SK-N-SH treated with all-trans-retinoic acid at 6 μM for 48 hours (cell line): Measurements from ENCODE around the gene C12orf42.

Experiments used
- ATAC-seq: fragments of 200-7000 bp; cut with Tn5 transposase; 3 replicates; pipeline ENCODE4 v1.9.1; 2020; ENCODE audit warnings: mild to moderate bottlenecking, moderate library complexity
- ARNTL ChIP-seq: fragments of 450-650 bp; formaldehyde crosslinking; IDR thresholded peaks from 2 replicates; pipeline ENCODE4 v1.5.0; 2020; ENCODE audit warnings: low read depth, mild to moderate bottlenecking, moderate library complexity, borderline replicate concordance
- BACH2 ChIP-seq: fragments of 250-450 bp; sonication (Bioruptor Pico); IDR thresholded peaks from 2 replicates; pipeline ENCODE4 v1.9.0; 2021; ENCODE audit warnings: mild to moderate bottlenecking, borderline replicate concordance
- CREB5 ChIP-seq: fragments of 250-450 bp; sonication (Bioruptor Pico); IDR thresholded peaks from 2 replicates; pipeline ENCODE4 v1.5.1; 2020; ENCODE audit warnings: low read depth, mild to moderate bottlenecking, moderate library complexity
- CSDC2 ChIP-seq: fragments of 250-450 bp; sonication (Bioruptor Pico); IDR thresholded peaks from 2 replicates; pipeline ENCODE4 v1.5.0; 2020; ENCODE audit warnings: mild to moderate bottlenecking, moderate library complexity
- CSRNP3 ChIP-seq: fragments of 250-450 bp; sonication (Bioruptor Pico); IDR thresholded peaks from 2 replicates; pipeline ENCODE4 v1.5.1; 2021; ENCODE audit warnings: mild to moderate bottlenecking, moderate library complexity
- ESRRG ChIP-seq: fragments of 250-450 bp; sonication (Bioruptor Pico); IDR thresholded peaks from 2 replicates; pipeline ENCODE4 v1.6.1; 2021; ENCODE audit warnings: mild to moderate bottlenecking
- GLIS3 ChIP-seq: fragments of 250-450 bp; sonication (Bioruptor Pico); IDR thresholded peaks from 2 replicates; pipeline ENCODE4 v1.5.0; 2020; ENCODE audit warnings: mild to moderate bottlenecking, moderate library complexity
- ISL1 ChIP-seq: fragments of 250-450 bp; sonication (Bioruptor Pico); IDR thresholded peaks from 2 replicates; pipeline ENCODE4 v2.1.2; 2022; ENCODE audit warnings: mild to moderate bottlenecking, moderate library complexity
- OSR1 ChIP-seq: fragments of 250-450 bp; sonication (Bioruptor Pico); IDR thresholded peaks from 2 replicates; pipeline ENCODE4 v1.8.0; 2022; ENCODE audit warnings: moderate library complexity, mild to moderate bottlenecking, inconsistent platforms
- PATZ1 ChIP-seq: fragments of 250-450 bp; sonication (Bioruptor Pico); IDR thresholded peaks from 2 replicates; pipeline ENCODE4 v1.8.0; 2020; ENCODE audit warnings: mild to moderate bottlenecking, moderate library complexity, borderline replicate concordance
- POU6F1 ChIP-seq: fragments of 250-450 bp; sonication (Bioruptor Pico); IDR thresholded peaks from 2 replicates; pipeline ENCODE4 v1.8.0; 2021; ENCODE audit warnings: low read depth, mild to moderate bottlenecking, moderate library complexity, borderline replicate concordance
- PPARA ChIP-seq: fragments of 250-450 bp; sonication (Bioruptor Pico); IDR thresholded peaks from 2 replicates; pipeline ENCODE4 v1.5.0; 2020; ENCODE audit warnings: mild to moderate bottlenecking, borderline replicate concordance
- RARB ChIP-seq: fragments of 250-450 bp; sonication (Bioruptor Pico); IDR thresholded peaks from 2 replicates; pipeline ENCODE4 v1.8.0; 2021; ENCODE audit warnings: mild to moderate bottlenecking, moderate library complexity
- SNAI2 ChIP-seq: fragments of 250-450 bp; sonication (Bioruptor Pico); IDR thresholded peaks from 2 replicates; pipeline ENCODE4 v1.5.0; 2020; ENCODE audit warnings: mild to moderate bottlenecking, moderate library complexity
- TCF4 ChIP-seq: fragments of 250-450 bp; sonication (Bioruptor Pico); IDR thresholded peaks from 2 replicates; pipeline ENCODE4 v1.8.0; 2021; ENCODE audit warnings: mild to moderate bottlenecking, moderate library complexity, borderline replicate concordance
- TOX ChIP-seq: fragments of 250-450 bp; sonication (Bioruptor Pico); IDR thresholded peaks from 2 replicates; pipeline ENCODE4 v1.8.0; 2021; ENCODE audit warnings: mild to moderate bottlenecking, moderate library complexity, borderline replicate concordance
- TSHZ2 ChIP-seq: fragments of 250-450 bp; sonication (Bioruptor Pico); IDR thresholded peaks from 2 replicates; pipeline ENCODE4 v1.5.0; 2020; ENCODE audit warnings: mild to moderate bottlenecking, moderate library complexity
- ZC3H10 ChIP-seq: fragments of 250-450 bp; sonication (Bioruptor Pico); IDR thresholded peaks from 2 replicates; pipeline ENCODE4 v1.5.1; 2021; ENCODE audit warnings: mild to moderate bottlenecking, moderate library complexity
- ZFP3 ChIP-seq: fragments of 250-450 bp; sonication (Bioruptor Pico); IDR thresholded peaks from 2 replicates; pipeline ENCODE4 v1.5.0; 2020; ENCODE audit warnings: mild to moderate bottlenecking, moderate library complexity
- ZFP30 ChIP-seq: fragments of 450-650 bp; formaldehyde crosslinking; IDR thresholded peaks from 2 replicates; pipeline ENCODE4 v1.5.0; 2022; ENCODE audit warnings: mild to moderate bottlenecking, moderate library complexity
- ZNF565 ChIP-seq: fragments of 450-650 bp; formaldehyde crosslinking; conservative IDR thresholded peaks from 2 replicates; pipeline ENCODE4 v1.5.0; 2020; ENCODE audit warnings: low read depth, mild to moderate bottlenecking, moderate library complexity
- ZNF70 ChIP-seq: fragments of 450-650 bp; formaldehyde crosslinking; IDR thresholded peaks from 2 replicates; pipeline ENCODE4 v1.5.0; 2020; ENCODE audit warnings: mild to moderate bottlenecking, moderate library complexity
- ZNF8 ChIP-seq: fragments of 450-650 bp; formaldehyde crosslinking; IDR thresholded peaks from 2 replicates; pipeline ENCODE4 v1.5.0; 2020; ENCODE audit warnings: mild to moderate bottlenecking, moderate library complexity

The C12orf42 gene

GRCh38 chr12:103278329-103278728 is 217.4 kb downstream of the C12orf42 start:
- ATAC-seq: no peak
- TF ChIP-seq CSRNP3 (CRISPR knock-in tag): no peak
- TF ChIP-seq TSHZ2 (CRISPR knock-in tag): no peak
- TF ChIP-seq ZC3H10 (CRISPR knock-in tag): no peak
- TF ChIP-seq ZNF70: no peak
- no peak for TF ChIP-seq RARB (CRISPR knock-in tag)
- no peak for TF ChIP-seq TOX (CRISPR knock-in tag)
- TF ChIP-seq GLIS3: no peak
- TF ChIP-seq ZNF565 (CRISPR knock-in tag): no peak
- TF ChIP-seq ZNF8 (CRISPR knock-in tag): no peak
- no peak for TF ChIP-seq PATZ1 (CRISPR knock-in tag)
- no peak for TF ChIP-seq ARNTL
- TF ChIP-seq ZFP3 (CRISPR knock-in tag): no peak
- TF ChIP-seq SNAI2: no peak
- no peak for TF ChIP-seq TCF4 (CRISPR knock-in tag)
- no peak for TF ChIP-seq ISL1 (CRISPR knock-in tag)
- no peak for TF ChIP-seq POU6F1 (CRISPR knock-in tag)

GRCh38 chr12:103273645-103274044 is 222.1 kb downstream of the C12orf42 start:
- no peak for ATAC-seq
- no peak for TF ChIP-seq RARB (CRISPR knock-in tag)
- TF ChIP-seq ZNF8 (CRISPR knock-in tag): no peak
- no peak for TF ChIP-seq ZNF565 (CRISPR knock-in tag)
- TF ChIP-seq CSRNP3 (CRISPR knock-in tag): no peak
- no peak for TF ChIP-seq BACH2 (CRISPR knock-in tag)
- no peak for TF ChIP-seq PPARA (CRISPR knock-in tag)
- TF ChIP-seq CREB5 (CRISPR knock-in tag): no peak
- TF ChIP-seq SNAI2: no peak
- no peak for TF ChIP-seq CSDC2 (CRISPR knock-in tag)
- TF ChIP-seq ZC3H10 (CRISPR knock-in tag): no peak
- no peak for TF ChIP-seq TSHZ2 (CRISPR knock-in tag)
- no peak for TF ChIP-seq ZFP3 (CRISPR knock-in tag)
- no peak for TF ChIP-seq PATZ1 (CRISPR knock-in tag)
- TF ChIP-seq TCF4 (CRISPR knock-in tag): no peak
- no peak for TF ChIP-seq ESRRG
- no peak for TF ChIP-seq ISL1 (CRISPR knock-in tag)
- TF ChIP-seq OSR1 (CRISPR knock-in tag): no peak
- no peak for TF ChIP-seq ZFP30 (CRISPR knock-in tag)
- no peak for TF ChIP-seq TOX (CRISPR knock-in tag)
